Progenitor cell of endocrine pancreas (in vitro differentiated cells): ENCODE results near the gene VPS13D. TPM values are rescaled to one million over a fixed set of nuclear protein-coding genes. Genes with fewer than 3 reads are reported as not detected.

ENCODE experiments used
- DNase-seq: peaks from one replicate; pipeline ENCODE4 v3.0.0; 2021; ENCODE audit warnings: low spot score; ENCODE audit not compliant: unreplicated experiment
- H3K27ac Mint-ChIP-seq: 2 replicates; pipeline ENCODE4 v1.8.0; 2021; ENCODE audit warnings: mild to moderate bottlenecking, moderate library complexity, mixed read lengths
- H3K27me3 Mint-ChIP-seq: 2 replicates; pipeline ENCODE4 v1.8.0; 2021; ENCODE audit warnings: mixed read lengths
- H3K36me3 Mint-ChIP-seq: 2 replicates; pipeline ENCODE4 v1.8.0; 2022; ENCODE audit warnings: mixed read lengths; ENCODE audit not compliant: insufficient read depth
- H3K4me1 Mint-ChIP-seq: 2 replicates; pipeline ENCODE4 v1.8.0; 2021; ENCODE audit warnings: low read depth, mixed read lengths
- H3K4me3 Mint-ChIP-seq: 2 replicates; pipeline ENCODE4 v1.8.0; 2021; ENCODE audit warnings: low read depth, mild to moderate bottlenecking, moderate library complexity, mixed read lengths
- H3K9me3 Mint-ChIP-seq: 2 replicates; pipeline ENCODE4 v1.8.0; 2021; ENCODE audit warnings: low read depth, mixed read lengths
- total RNA-seq: library from RNA; stranded (reverse); gene quantifications from 2 replicates; pipeline ENCODE4 v1.2.1, GENCODE V29; 2021
- TF ChIP-seq, protein P1 (sequence below): fragments of 200-600 bp; sonication (generic); IDR thresholded peaks from one replicate; pipeline ENCODE4 v1.5.0; 2021; ENCODE audit warnings: antibody characterized with exemption, mild to moderate bottlenecking; ENCODE audit not compliant: unreplicated experiment

The VPS13D gene
- total RNA-seq, 1 donor from 2014 or later: 41.9 TPM

DNA sequence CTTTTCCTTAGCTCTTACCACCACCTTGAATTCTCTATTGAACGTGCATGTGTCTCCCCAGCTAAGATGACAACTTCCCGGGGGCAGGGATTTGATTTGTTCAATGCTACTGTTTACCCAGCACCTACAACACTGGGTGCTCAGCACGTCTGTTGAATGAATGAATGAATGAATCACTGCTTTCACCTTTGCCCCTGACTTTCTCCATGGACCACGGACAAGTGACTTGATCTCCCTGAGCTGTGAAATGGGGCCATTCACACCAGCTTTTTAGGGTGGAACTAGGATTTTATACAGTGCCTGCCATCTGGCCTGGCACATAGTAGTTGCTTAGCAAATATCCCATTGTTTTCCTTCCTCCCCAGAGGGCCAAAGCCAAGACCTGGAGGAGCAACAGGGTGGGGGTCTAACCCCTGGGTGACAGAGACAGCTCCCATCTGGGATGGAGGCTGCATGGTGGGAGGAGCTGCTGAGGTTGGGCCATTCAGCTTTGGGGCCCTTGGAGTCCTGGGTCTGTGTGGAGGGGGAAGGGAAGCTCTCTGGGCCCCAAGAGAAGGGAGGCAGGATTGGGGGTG lies 47.3 kb upstream of the VPS13D start:
- no peak for DNase-seq
- H3K4me3 Mint-ChIP-seq: no peak overlapping the region
- H3K36me3 Mint-ChIP-seq: no peaks in the 10 kb centered on the region
- no peak overlapping the region for H3K27ac Mint-ChIP-seq
- H3K9me3 Mint-ChIP-seq: no peaks in the 10 kb centered on the region
- TF ChIP-seq, protein P1, sequence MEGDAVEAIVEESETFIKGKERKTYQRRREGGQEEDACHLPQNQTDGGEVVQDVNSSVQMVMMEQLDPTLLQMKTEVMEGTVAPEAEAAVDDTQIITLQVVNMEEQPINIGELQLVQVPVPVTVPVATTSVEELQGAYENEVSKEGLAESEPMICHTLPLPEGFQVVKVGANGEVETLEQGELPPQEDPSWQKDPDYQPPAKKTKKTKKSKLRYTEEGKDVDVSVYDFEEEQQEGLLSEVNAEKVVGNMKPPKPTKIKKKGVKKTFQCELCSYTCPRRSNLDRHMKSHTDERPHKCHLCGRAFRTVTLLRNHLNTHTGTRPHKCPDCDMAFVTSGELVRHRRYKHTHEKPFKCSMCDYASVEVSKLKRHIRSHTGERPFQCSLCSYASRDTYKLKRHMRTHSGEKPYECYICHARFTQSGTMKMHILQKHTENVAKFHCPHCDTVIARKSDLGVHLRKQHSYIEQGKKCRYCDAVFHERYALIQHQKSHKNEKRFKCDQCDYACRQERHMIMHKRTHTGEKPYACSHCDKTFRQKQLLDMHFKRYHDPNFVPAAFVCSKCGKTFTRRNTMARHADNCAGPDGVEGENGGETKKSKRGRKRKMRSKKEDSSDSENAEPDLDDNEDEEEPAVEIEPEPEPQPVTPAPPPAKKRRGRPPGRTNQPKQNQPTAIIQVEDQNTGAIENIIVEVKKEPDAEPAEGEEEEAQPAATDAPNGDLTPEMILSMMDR: no peak
- H3K4me1 Mint-ChIP-seq: peaks cover 9% of the 10 kb centered on the region
- H3K27me3 Mint-ChIP-seq: peaks cover 14% of the 10 kb centered on the region

DNA sequence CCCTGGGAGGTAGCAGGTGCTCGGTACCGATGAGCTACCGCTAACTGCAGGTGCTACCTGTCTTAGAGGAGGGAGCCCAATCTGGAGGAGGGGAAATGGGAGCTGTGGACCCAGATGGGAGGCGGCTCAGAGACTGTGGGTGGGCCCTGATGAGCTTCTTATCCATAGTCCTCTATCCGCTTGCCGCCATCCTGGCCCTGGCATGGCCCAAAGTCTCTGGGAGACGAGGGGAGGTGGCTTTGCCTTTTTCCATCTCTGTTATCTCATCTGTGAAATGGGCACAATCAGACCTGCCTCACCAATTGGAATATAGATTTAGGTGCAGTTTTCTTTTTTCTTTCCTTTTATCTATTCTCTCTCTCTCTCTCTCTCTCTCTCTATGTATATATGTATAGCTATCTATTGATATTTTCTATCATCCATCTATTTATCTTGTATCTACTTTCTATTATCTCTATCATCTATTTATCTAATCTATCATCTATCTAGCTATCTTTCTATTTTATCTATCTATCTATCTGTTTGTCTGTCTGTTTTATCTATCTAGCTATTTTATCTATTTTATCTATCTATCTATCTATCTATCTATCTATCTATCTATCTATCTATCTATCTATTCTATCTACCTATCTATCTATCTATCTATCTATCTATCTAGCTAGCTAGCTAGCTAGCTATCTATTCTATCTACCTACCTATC lies 46.6 kb upstream of the VPS13D start:
- Mint-ChIP-seq H3K27ac (no peak overlapping the region), H3K4me1 (peaks cover 9% of the 10 kb centered on the region), H3K36me3 (no peaks in the 10 kb centered on the region)

DNA sequence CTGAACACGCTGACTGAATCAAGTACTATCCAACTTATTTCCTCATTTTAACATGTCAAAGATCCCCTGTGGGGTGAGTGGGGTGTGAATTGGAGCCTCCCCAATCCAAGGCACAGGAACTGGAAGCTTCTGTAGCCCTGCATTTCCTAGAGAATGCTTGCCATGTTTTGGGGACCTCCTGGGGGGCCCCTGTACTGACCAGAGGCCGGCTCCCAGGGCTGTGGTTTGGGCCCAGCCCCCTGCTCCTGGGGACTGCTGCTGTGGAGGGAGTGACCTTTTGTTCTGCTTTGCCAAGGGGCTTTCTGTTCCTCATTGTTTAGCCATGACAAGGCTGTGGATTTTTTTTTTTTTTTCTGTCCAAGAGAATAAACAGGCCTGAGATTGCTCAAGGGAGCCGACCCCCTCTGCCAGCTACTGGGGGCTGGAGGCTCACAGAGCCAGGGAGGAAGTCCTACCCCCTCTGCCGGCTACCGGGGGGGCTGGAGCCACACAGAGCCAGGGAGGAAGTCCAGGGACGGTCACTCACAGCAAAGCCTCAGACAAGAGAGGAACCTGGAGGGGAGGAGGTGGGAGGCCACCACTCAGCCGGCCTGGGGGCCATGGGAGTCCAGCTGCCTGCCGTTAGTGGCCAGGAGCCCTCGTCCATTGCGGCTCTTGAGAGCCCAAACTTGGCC lies 45.7 kb upstream of the VPS13D start:
- no peaks in the 10 kb centered on the region for H3K9me3 Mint-ChIP-seq
- TF ChIP-seq, protein P1: no peak
- H3K27me3 Mint-ChIP-seq: peaks cover 3% of the 10 kb centered on the region
- H3K4me3 Mint-ChIP-seq: no peak overlapping the region
- peak overlapping the region; percentile 88 for H3K27ac Mint-ChIP-seq
- no peaks in the 10 kb centered on the region for H3K36me3 Mint-ChIP-seq
- peaks cover 8% of the 10 kb centered on the region for H3K4me1 Mint-ChIP-seq
- no peak for DNase-seq

More for the DNA sequence above, 46.6 kb upstream of the VPS13D start:
- peaks cover 8% of the 10 kb centered on the region for H3K27me3 Mint-ChIP-seq
- H3K9me3 Mint-ChIP-seq: no peaks in the 10 kb centered on the region
- no peak for DNase-seq
- TF ChIP-seq, protein P1: no peak
- no peak overlapping the region for H3K4me3 Mint-ChIP-seq

DNA sequence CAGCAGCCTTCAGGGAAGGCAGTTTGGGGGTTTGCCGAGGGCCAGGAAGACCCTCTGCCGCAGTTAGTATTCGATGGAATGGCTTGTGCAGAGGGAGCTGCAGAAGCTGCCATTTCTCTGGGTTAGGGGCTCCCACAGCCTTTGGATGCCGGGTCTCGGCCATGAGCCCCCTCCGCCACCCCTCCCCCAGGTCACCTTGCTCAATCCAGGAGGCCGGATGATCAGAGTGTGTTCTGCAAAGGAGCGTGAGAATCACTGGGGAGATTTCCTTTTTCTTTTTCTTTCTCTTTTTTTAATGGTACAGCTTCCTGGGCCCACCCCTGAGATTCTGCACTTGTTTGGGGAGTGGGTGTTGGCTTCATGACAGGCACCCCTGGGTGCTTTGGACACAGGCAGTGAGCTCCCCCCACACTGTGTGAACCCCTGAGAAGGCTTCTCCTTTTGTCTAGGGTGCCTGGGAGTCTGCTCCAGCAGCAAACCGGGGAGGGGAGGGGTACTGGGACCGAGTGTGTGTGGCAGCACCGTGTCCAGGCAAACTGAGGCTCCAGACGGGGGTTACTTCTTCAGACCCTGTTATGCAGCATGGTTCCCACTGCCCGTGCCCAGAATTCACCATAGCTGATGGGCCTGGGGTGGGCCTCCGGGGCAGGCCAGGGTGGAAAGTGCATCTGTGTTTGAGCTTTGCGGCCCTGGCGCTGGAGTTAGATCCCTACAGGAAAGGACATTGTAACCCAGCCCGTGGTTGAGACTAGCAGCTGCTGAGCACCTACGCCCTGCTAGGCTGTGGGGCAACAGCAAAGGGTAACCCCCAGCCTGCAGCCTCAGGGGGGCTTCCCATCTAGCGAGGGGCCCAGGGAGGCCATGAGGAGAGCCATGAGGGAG lies 44.6 kb upstream of the VPS13D start:
- Mint-ChIP-seq H3K27ac (peak overlapping the region; percentile 67), H3K4me3 (no peak overlapping the region), H3K4me1 (peaks cover 8% of the 10 kb centered on the region), H3K36me3 (no peaks in the 10 kb centered on the region), H3K9me3 (no peaks in the 10 kb centered on the region), H3K27me3 (peaks cover 11% of the 10 kb centered on the region)
- no peak for DNase-seq
- TF ChIP-seq, protein P1: no peak
